Subcutaneous abdominal adipose tissue (tissue), 5 donors: ENCODE measurements around the gene STAC2.

Experiments used
- H3K27ac ChIP-seq: one replicate; pipeline ENCODE4 v1.7.0; 2013; ENCODE audit warnings: low read depth, mild to moderate bottlenecking, inconsistent platforms, low read length, moderate library complexity
- H3K27me3 ChIP-seq, 5 donors: one replicate each; pipeline ENCODE4 v1.7.0; 2013; ENCODE audit warnings: low read length in 5 of 5, inconsistent platforms in 1 of 5; ENCODE audit not compliant: control insufficient read depth in 5 of 5, insufficient read depth in 4 of 5
- H3K36me3 ChIP-seq, 5 donors: one replicate each; pipeline ENCODE4 v1.7.0; 2013; ENCODE audit warnings: low read length in 5 of 5; ENCODE audit not compliant: control insufficient read depth in 5 of 5, insufficient read depth in 5 of 5
- H3K4me1 ChIP-seq, 5 donors: one replicate each; pipeline ENCODE4 v1.7.0; 2013; ENCODE audit warnings: low read length in 5 of 5, mild to moderate bottlenecking in 3 of 5, moderate library complexity in 1 of 5; ENCODE audit not compliant: control insufficient read depth in 5 of 5, insufficient read depth in 5 of 5
- H3K4me3 ChIP-seq, 5 donors: one replicate each; pipeline ENCODE4 v1.7.0; 2013; ENCODE audit warnings: low read length in 5 of 5, low read depth in 1 of 5
- H3K9ac ChIP-seq, 5 donors: one replicate each; pipeline ENCODE4 v1.7.0; 2013; ENCODE audit warnings: low read length in 5 of 5, mild to moderate bottlenecking in 4 of 5, moderate library complexity in 3 of 5
- H3K9me3 ChIP-seq, 5 donors: one replicate each; pipeline ENCODE4 v1.7.0; 2013; ENCODE audit warnings: low read length in 5 of 5; ENCODE audit not compliant: control insufficient read depth in 5 of 5
- donor health status: healthy.
- donor health status: healthy.
- donor health status: healthy.
- donor health status: healthy.
- donor health status: healthy.

Gene STAC2

DNA sequence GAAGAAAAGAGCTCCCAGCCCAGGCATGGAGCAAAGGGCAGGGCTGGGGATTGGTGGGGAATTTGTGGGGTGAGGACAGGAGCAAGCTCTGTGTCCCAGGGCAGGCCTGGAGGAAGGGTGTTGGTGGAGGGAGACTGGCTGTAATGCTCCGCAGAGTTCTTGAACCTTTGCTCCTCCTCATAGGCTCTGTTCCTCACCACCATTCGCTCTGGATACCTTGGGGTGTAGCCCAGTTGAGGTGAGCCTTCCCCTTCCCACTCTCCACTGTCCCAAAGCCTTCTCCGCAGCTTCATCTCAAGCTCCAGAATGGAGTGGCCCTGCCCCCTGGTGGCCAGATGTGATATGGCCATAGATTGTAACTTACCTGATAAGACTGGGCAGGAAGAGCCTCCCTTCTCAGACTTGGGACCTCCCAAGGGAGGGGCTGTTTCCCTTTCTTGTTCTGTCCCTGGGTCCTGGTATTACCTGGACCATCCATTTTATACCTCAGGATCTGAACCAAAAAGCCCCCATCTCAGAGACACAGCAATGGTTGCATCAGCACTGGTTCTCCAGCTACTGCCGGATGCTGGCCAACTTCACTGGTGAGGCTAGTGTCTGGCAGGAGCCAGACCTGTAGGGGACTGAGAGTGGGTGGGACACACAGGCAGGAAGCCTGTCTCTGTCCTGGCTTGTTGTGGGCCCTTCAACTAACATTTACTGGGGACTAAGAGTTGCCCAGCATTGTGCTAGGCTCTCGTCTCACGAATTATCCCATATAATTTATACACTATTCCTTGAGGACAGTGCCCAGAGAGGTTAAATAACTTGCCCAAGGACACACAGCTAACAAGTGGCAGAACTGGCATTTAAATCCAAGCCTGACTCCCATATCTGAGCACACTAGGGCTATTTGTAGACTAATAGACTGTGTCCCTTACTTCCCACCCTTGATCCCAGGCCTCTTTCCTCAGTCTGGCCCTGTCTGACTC lies 19.1 kb upstream of the STAC2 start:
- H3K4me1 ChIP-seq, result peaks cover 6 to 43% (median 26%) of the 10 kb centered on the region in 5 donors
- H3K9me3 ChIP-seq, result no peaks in the 10 kb centered on the region
- no peak overlapping the region for H3K9ac ChIP-seq
- H3K36me3 ChIP-seq, result no peaks in the 10 kb centered on the region
- H3K27me3 ChIP-seq, result peaks cover 0 to 3% (median 0%) of the 10 kb centered on the region in 5 donors
- no peak overlapping the region for H3K4me3 ChIP-seq
- peak overlapping the region; percentile 40 for H3K27ac ChIP-seq

GRCh38 chr17:39244016-39244599 lies 18.4 kb upstream of the STAC2 start:
- Histone ChIP-seq H3K9ac (no peak overlapping the region), H3K27me3 (peaks cover 0 to 9% (median 0%) of the 10 kb centered on the region in 5 donors), H3K4me3 (no peak overlapping the region), H3K9me3 (no peaks in the 10 kb centered on the region), H3K4me1 (peaks cover 6 to 35% (median 24%) of the 10 kb centered on the region in 5 donors), H3K36me3 (no peaks in the 10 kb centered on the region), H3K27ac (no peak overlapping the region)

GRCh38 chr17:39243155-39243554 lies 17.4 kb upstream of the STAC2 start:
- Histone ChIP-seq H3K4me3 (no peak overlapping the region), H3K27me3 (peaks cover 0 to 9% (median 0%) of the 10 kb centered on the region in 5 donors), H3K27ac (no peak overlapping the region), H3K9me3 (no peaks in the 10 kb centered on the region), H3K4me1 (peaks cover 3 to 35% (median 26%) of the 10 kb centered on the region in 5 donors), H3K36me3 (no peaks in the 10 kb centered on the region), H3K9ac (no peak overlapping the region)

- Histone ChIP-seq H3K4me3 (no peak overlapping the region), H3K9me3 (no peaks in the 10 kb centered on the region), H3K27me3 (peaks cover 0 to 10% (median 3%) of the 10 kb centered on the region in 5 donors), H3K9ac (no peak overlapping the region), H3K4me1 (peaks cover 3 to 52% (median 36%) of the 10 kb centered on the region in 5 donors), H3K27ac (no peak overlapping the region), H3K36me3 (no peaks in the 10 kb centered on the region)
Observed at GRCh38 chr17:39240631-39241030, 14.9 kb upstream of the STAC2 start.

DNA sequence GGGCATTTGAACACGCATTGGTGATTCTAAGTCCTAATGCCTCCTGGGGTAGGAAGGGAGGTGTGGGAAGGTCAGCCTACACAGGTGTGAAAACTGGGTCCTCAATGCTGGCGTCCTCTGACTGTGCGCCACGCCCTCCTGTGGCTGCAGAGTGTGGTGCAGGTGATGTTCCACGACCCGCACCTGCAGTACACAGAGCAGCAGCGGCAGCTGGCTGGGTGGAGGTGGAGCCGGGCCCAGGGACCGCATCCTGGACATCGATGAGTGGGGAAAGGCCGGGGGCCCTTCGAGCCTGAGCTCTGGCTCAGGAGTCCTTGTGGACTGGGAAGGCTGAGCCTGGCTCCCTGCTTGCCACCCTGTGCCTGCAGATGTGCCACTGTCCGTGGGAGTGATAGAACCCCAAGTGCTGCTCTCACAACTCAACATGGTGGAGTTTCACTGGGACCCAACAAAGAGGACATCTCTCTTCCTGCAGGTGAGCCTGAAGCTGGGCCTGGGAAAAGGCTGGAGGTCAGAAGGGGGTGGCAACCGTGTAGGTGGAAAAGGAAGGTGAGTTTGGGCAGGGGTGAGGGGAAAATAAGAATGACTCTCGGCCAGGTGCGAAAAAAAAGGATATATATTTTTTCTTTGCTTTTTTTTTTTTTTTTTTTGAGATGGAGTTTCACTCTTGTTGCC lies 14.0 kb upstream of the STAC2 start:
- Histone ChIP-seq H3K27me3 (peaks cover 0 to 11% (median 3%) of the 10 kb centered on the region in 5 donors), H3K4me3 (no peak overlapping the region), H3K9ac (peak overlapping the region in 1 of 5 donors; percentile 23), H3K36me3 (no peaks in the 10 kb centered on the region), H3K27ac (no peak overlapping the region), H3K4me1 (peaks cover 3 to 46% (median 28%) of the 10 kb centered on the region in 5 donors), H3K9me3 (no peaks in the 10 kb centered on the region)

- Histone ChIP-seq H3K27me3 (peaks cover 0 to 11% (median 3%) of the 10 kb centered on the region in 5 donors), H3K4me1 (peaks cover 0 to 37% (median 18%) of the 10 kb centered on the region in 5 donors), H3K27ac (no peak overlapping the region), H3K9me3 (no peaks in the 10 kb centered on the region), H3K9ac (no peak overlapping the region), H3K36me3 (no peaks in the 10 kb centered on the region), H3K4me3 (peak overlapping the region in 4 of 5 donors; percentile 32 to 62 (median 51))
Observed at GRCh38 chr17:39238311-39238972, 12.7 kb upstream of the STAC2 start.

DNA sequence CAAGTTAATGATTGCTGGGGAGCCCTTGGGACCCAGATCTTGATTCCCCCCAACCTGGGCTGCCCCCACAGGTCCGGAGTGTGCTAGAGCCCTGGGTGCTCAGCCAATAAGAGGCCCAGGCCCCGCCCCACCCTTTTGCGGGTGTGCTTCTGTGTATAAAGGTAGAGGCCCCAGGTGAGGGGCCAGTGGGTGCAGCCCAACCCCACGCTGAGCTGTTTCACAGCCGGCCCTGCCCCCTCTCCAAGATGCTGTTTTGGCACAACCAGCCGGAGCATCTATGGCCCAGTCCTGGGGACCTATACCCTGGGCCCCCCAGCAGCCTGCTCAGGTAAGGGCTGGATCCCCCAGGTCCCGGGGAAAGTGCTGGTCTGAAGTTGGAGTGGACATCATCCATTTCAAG lies 11.8 kb upstream of the STAC2 start:
- Histone ChIP-seq H3K4me1 (peaks cover 0 to 37% (median 18%) of the 10 kb centered on the region in 5 donors), H3K4me3 (no peak overlapping the region), H3K27me3 (peaks cover 0 to 13% (median 3%) of the 10 kb centered on the region in 5 donors), H3K9me3 (no peaks in the 10 kb centered on the region), H3K36me3 (no peaks in the 10 kb centered on the region), H3K9ac (no peak overlapping the region), H3K27ac (no peak overlapping the region)

GRCh38 chr17:39236981-39237441 lies 11.3 kb upstream of the STAC2 start:
- H3K36me3 ChIP-seq, result no peaks in the 10 kb centered on the region
- H3K27me3 ChIP-seq, result peaks cover 0 to 17% (median 6%) of the 10 kb centered on the region in 5 donors
- no peaks in the 10 kb centered on the region for H3K9me3 ChIP-seq
- no peak overlapping the region for H3K4me3 ChIP-seq
- H3K4me1 ChIP-seq, result peaks cover 0 to 41% (median 22%) of the 10 kb centered on the region in 5 donors
- H3K9ac ChIP-seq, result no peak overlapping the region
- H3K27ac ChIP-seq, result no peak overlapping the region

GRCh38 chr17:39236450-39236927 lies 10.7 kb upstream of the STAC2 start:
- peaks cover 0 to 22% (median 10%) of the 10 kb centered on the region in 5 donors for H3K27me3 ChIP-seq
- no peaks in the 10 kb centered on the region for H3K36me3 ChIP-seq
- H3K27ac ChIP-seq, result no peak overlapping the region
- no peaks in the 10 kb centered on the region for H3K9me3 ChIP-seq
- H3K4me3 ChIP-seq, result no peak overlapping the region
- peaks cover 0 to 46% (median 26%) of the 10 kb centered on the region in 5 donors for H3K4me1 ChIP-seq
- no peak overlapping the region for H3K9ac ChIP-seq
